GM18870 (cell line): Measurements from ENCODE around the gene FOXS1.

Source experiments
- ATAC-seq: cut with Tn5 transposase; IDR thresholded peaks from one replicate; pipeline ENCODE4 v1.9.1; 2021; ENCODE audit warnings: moderate library complexity; ENCODE audit not compliant: unreplicated experiment

Gene FOXS1

DNA sequence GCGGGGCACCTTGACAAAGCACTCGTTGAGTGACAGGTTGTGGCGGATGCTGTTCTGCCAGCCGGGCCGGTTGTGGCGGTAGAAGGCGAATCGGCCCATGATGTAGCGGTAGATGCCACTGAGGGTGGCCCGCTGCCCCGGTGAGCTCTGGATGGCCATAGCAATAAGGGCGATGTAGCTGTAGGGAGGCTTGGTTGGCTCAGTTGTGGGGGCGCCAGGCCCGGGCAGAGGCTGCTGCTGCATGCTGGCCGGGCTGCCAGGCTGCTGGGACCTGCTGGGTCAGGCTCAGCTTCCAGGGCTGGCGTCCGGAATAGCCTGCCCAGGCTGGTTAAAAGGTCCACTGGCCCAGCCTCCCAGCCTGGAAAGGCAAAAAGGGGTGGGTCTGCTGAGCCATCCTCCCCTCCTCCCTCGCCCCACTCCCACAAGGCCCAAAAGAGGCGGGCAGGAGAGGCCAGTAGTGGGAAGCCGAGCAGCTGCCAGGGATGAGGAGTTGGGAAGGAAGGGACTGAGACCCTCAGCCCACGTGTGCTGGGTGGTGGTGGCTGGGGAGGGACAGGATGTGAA is at the start of gene FOXS1:
Gene FOXS1, minus strand, starts transcription at position 305 of the 564 bp plus-strand sequence. Its CDS starts 62 bp downstream, at position 243.
- no peak for ATAC-seq

- ATAC-seq, result no peak
Measured at GRCh38 chr20:31890646-31891045, 45.2 kb upstream of the FOXS1 start.

DNA sequence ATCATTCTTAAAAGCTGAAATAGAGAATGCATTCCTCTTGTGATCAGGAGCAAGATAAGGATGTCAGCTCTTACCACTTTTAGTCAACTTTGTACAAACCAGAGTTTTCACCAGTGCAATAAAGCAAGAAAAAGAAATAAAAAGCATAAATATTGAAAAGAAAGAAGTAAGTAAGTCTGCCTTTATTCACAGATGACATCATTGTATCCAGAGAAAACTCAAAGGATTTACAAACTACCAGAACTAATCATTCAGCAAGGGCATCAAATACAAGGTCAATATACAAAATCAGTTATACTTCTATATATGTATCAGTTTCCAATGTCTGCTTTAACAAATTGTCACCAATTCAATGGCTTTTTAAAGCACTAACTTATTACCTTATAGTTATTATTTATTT is 38.4 kb upstream of the FOXS1 start:
- no peak for ATAC-seq

GRCh38 chr20:31881945-31882344 is 36.5 kb upstream of the FOXS1 start:
- no peak for ATAC-seq

DNA sequence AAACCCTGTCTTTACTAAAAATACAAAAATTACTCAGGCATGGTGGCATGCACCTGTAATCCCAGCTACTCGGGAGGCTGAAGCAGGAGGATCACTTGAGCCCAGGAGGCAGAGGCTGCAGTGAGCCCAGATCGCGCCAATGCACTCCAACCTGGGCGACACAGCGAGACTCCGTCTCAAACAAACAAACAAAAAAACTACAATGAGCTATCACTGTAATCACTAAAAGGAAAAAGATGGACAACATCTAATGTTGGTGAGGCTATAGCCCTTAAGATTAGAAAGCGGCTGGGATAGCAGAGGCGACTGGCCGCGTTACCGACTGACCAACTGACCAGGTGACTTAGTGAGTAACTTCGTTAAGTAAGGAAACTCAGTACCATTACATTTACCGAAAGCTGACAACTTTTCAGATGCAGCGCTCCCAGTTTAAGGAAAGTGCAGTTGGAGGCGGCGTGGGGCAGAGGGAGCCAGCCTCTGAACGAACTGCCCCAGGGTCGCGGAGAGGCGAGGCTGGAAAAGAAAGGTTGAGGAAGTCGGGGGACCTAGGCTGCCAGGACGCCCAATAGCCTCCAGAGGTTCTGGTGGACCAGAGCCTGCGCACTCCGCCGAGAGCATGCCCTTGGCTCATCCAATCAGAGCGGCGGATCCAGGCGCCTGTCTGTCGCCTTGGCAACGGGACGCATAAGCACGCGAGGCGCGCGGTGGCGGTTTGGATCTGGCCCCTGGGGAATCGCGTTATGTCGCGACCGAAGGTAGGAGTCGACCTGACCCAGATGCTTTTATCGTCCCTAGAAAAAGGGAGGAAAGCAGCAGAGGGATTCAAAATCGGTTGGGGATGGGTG is 34.0 kb upstream of the FOXS1 start:
- no peak for ATAC-seq

DNA sequence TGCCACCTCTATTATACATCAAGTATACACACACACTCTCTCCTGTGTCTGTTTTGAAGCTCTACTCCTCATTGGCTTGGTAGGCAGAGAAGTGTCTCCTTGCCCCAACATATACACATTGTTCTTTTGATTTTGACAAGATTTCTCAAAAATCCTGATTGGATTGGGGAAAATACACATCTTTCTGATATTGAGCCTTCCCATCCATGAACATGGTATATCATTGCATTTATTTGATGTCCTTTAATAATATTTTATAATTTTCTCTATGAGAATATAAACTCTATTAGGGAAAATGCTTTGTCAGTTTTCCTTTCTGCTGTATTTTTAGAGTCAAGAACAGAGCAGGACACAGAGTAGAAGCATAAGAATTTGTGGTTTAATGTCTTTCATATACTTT is 32.3 kb upstream of the FOXS1 start:
- no peak for ATAC-seq

- no peak for ATAC-seq
Measured at GRCh38 chr20:31875671-31876070, 30.3 kb upstream of the FOXS1 start.

- ATAC-seq, result no peak
Measured at GRCh38 chr20:31872406-31872805, 27.0 kb upstream of the FOXS1 start.

- ATAC-seq, result no peak
Measured at GRCh38 chr20:31871618-31871954, 26.2 kb upstream of the FOXS1 start.

GRCh38 chr20:31870726-31871617 is 25.6 kb upstream of the FOXS1 start:
- no peak for ATAC-seq

GRCh38 chr20:31869942-31870725 is 24.7 kb upstream of the FOXS1 start, which contains the start of the genes DUSP15 and TTLL9:
Gene DUSP15, minus strand, starts transcription at chr20:31870527. Its CDS starts 190 bp downstream, at chr20:31870337.
Gene TTLL9, plus strand, starts transcription at chr20:31870634. Its CDS starts 493 bp downstream, at chr20:31871127.
- ATAC-seq, result no peak

DNA sequence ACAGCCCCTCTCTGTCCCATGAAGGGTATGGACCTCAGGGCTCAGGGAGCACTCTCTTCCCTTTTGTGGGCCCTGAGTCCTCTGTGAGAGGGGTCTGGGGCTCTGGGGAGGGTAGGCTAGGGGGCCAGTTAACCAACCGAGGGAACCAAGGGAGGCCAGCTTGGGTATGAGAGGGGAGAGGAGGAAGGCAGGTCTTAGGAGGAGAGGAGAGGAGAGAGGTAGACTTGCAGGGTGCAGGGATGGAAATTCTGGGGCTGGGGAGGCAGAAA is 24.2 kb upstream of the FOXS1 start:
- ATAC-seq, result no peak

DNA sequence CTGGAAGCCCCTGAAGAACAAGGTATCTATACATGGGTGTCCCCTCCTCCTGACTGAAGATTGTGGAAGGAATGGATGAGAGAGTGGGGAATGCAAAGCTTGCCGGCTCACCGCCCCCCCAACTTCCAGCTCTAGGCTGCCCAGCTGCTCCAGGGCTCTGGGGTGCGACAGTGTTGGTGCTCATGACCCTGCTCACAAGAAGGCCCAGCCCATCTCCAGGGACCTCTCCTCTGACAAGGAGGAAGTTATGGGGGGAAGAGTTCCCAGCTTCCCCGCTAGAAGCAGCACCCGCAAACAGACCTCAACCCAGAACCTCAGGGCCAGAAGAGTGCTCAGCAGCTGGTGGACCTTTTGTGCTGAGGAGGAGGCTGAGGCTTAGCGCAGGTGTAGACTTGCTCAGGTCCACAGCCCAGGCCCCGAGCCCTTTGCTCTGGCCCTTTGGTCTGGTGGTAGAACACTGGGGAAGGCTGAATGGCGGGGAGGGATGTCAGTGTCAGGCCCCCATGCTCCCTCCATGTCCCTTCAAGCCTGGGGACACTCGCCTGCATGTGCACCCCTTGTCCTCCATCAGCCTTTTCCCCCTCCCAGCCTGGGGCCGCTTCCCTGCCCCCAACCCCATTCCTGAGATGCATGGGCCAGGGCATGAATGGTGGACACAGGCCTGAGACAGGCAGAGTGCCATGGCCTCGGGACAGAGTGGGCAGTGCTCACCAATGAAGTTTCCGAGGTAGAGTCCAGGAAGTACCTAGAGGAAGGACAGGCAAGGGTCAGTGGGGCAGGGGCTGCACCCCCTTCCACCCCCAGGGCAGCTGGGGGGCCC is 23.7 kb upstream of the FOXS1 start:
- no peak for ATAC-seq

DNA sequence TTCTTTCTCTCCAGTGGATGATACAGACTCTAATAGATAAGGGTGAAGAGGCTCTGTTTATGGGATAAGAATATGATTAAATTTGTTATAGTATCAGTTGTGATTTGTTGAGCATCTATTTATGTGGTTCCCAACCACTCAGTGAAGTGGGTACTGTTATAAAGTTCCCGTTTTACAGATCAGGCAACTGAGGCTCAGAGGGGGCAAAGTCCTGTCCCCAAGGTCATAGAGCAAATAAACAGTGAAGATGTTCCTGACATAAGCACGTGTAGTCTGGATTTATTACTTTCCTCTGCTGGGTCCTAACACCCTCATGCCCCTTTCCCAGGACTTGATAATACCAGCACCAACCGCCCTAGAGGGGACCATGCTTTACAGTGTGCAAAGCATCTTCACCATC is 20.8 kb upstream of the FOXS1 start:
- no peak for ATAC-seq

GRCh38 chr20:31864521-31865400 is 19.4 kb upstream of the FOXS1 start:
- no peak for ATAC-seq

DNA sequence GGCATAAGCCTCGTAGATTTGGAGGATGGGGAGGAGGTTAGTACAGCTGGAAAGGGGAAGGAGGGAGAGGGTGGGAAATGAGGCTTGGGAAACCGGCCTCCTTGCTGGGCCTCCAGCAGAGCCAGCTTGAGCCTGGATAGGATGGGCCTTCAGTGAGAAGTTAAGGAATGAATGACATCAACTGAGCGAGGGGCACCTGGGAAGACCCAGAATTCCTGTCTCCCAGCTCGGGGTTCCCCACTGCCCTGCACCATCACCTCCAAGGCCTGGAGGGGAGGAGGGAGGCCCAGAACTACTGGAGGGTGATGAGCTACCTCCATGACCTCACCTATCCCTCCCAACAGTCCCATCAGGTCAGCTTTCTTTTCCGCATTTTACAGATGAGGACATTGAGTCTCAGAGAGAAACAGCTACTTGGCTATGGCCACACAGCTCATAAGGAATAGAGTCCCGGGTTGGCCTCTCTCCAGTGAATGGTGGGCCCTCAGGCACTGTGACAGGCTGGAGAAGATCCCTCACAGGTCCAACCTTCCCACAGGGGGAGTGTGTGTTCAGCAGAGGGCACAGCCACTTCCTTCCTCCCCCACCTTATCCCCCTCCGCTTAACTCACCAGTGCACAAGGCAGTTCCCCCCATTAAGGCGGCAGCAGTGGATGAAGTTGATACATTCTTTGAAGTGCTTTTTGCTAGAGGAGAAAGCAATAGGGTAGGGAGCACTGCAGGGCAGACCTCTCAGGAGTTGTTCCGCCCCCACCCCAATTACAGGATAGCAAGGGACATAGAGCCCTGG is 18.1 kb upstream of the FOXS1 start:
- no peak for ATAC-seq

- ATAC-seq, result no peak
Measured at GRCh38 chr20:31862506-31862905, 17.1 kb upstream of the FOXS1 start.

- no peak for ATAC-seq
Measured at GRCh38 chr20:31862157-31862470, 16.7 kb upstream of the FOXS1 start.
